GM12878 (cell line): ENCODE measurements around the gene SKIC8. TPM values are rescaled to one million over a fixed set of nuclear protein-coding genes. Genes with fewer than 3 reads are reported as not detected.

ENCODE experiments used
- ATAC-seq: fragments of 200-7000 bp; cut with Tn5 transposase; 3 replicates; pipeline ENCODE4 v1.9.1; 2020; ENCODE audit warnings: mild to moderate bottlenecking, moderate library complexity
- BruUV-seq: library from RNA; stranded (reverse); fragments of 400-500 nt; replicated peaks from 2 replicates; lab custom pipeline; 2021; lab: Mats Ljungman, UMichigan
- CTCF ChIA-PET: fragments of 300-600 bp; sonication (Branson Sonifier 250); formaldehyde crosslinking; extraction: SDS; loops from one replicate; lab custom pipeline; 2021; ENCODE audit warnings: inconsistent platforms; lab: Yijun Ruan, JAX
- POLR2A ChIA-PET: fragments of 350-600 bp; formaldehyde crosslinking; extraction: SDS; loops from one replicate; lab custom pipeline; 2021; ENCODE audit warnings: inconsistent platforms; lab: Charles Lee
- RAD21 ChIA-PET: fragments of 300-600 bp; sonication (Branson Sonifier 250); formaldehyde crosslinking; loops from one replicate; lab custom pipeline; 2023; ENCODE audit warnings: antibody characterized with exemption; ENCODE audit not compliant: unreplicated experiment; lab: Charles Lee
- SMC1A ChIA-PET: fragments of 300-600 bp; sonication (Branson Sonifier 250); formaldehyde crosslinking; loops from one replicate; lab custom pipeline; 2023; ENCODE audit not compliant: unreplicated experiment, uncharacterized antibody; lab: Charles Lee
- DNase-seq: peaks from one replicate; pipeline ENCODE4 v3.0.0-alpha.2; 2011; ENCODE audit warnings: low read depth, low spot score
- FAIRE-seq: peaks from 3 replicates; lab custom pipeline; 2011; peaks lifted over from hg19 to GRCh38; lab: Jason Lieb, UNC
- H2AFZ ChIP-seq: 2 replicates; pipeline ENCODE4 v1.6.0; 2011; ENCODE audit warnings: low read depth, low read length, control low read depth; ENCODE audit not compliant: control insufficient read depth
- H3K27ac ChIP-seq: 2 replicates; pipeline ENCODE4 v1.5.1; 2011; ENCODE audit warnings: control low read depth; ENCODE audit not compliant: control insufficient read depth, insufficient read depth
- H3K27me3 ChIP-seq, 2 experiments: replicated peaks in 1 of 2; 2 replicates each; pipeline versions ENCODE4 v1.6.0 to v1.6.1; 2011; ENCODE audit warnings: low read length in 1 of 2; ENCODE audit not compliant: control insufficient read depth in 2 of 2, insufficient read depth in 2 of 2
- H3K36me3 ChIP-seq, 2 experiments: 2 replicates each; pipeline ENCODE4 v1.5.1; 2011; ENCODE audit warnings: low read length in 1 of 2; ENCODE audit not compliant: control insufficient read depth in 2 of 2, insufficient read depth in 2 of 2
- H3K4me1 ChIP-seq: 2 replicates; pipeline ENCODE4 v1.6.1; 2011; ENCODE audit warnings: mild to moderate bottlenecking, low read length, moderate library complexity, mixed read lengths; ENCODE audit not compliant: control insufficient read depth, insufficient read depth
- H3K4me2 ChIP-seq: 2 replicates; pipeline ENCODE4 v1.6.0; 2011; ENCODE audit warnings: control low read depth; ENCODE audit not compliant: control insufficient read depth, insufficient read depth
- H3K4me3 ChIP-seq: fragments of 200-600 bp; sonication (generic); 2 replicates; pipeline ENCODE4 v1.5.1; 2016
- H3K79me2 ChIP-seq: 2 replicates; pipeline ENCODE4 v1.6.0; 2011; ENCODE audit warnings: low read length; ENCODE audit not compliant: control insufficient read depth, insufficient read depth
- H3K9ac ChIP-seq: 2 replicates; pipeline ENCODE4 v1.8.0; 2011; ENCODE audit warnings: low read length, control low read depth, mixed read lengths; ENCODE audit not compliant: control insufficient read depth, insufficient read depth
- H3K9me3 ChIP-seq: replicated peaks from 3 replicates; pipeline ENCODE4 v1.5.1; 2011; ENCODE audit warnings: mild to moderate bottlenecking, low read length; ENCODE audit not compliant: control insufficient read depth, insufficient read depth
- H4K20me1 ChIP-seq: 2 replicates; pipeline ENCODE4 v1.6.0; 2011; ENCODE audit not compliant: control insufficient read depth, insufficient read depth
- CHD2 ChIP-seq: IDR thresholded peaks from 2 replicates; pipeline ENCODE4 v1.6.1; 2011; ENCODE audit warnings: low read depth, low read length, improper control_type of control experiment, borderline replicate concordance
- FOS ChIP-seq: IDR thresholded peaks from 3 replicates; pipeline ENCODE4 v1.6.1; 2011; ENCODE audit warnings: borderline replicate concordance; ENCODE audit not compliant: insufficient read length; ENCODE audit errors: extremely low read depth
- GABPA ChIP-seq: IDR thresholded peaks from 2 replicates; pipeline ENCODE4 v1.6.1; 2014; ENCODE audit warnings: antibody characterized with exemption, low read depth, mild to moderate bottlenecking, inconsistent platforms
- IRF4 ChIP-seq: IDR thresholded peaks from 2 replicates; pipeline ENCODE4 v1.6.1; 2011; ENCODE audit warnings: low read depth, low read length
- MYB ChIP-seq: fragments of 150-350 bp; IDR thresholded peaks from 2 replicates; pipeline ENCODE4 v1.6.1; 2014; ENCODE audit warnings: mild to moderate bottlenecking, low read depth, low read length, borderline replicate concordance
- NFYB ChIP-seq: IDR thresholded peaks from 2 replicates; pipeline ENCODE4 v1.6.1; 2011; ENCODE audit warnings: low read depth, mild to moderate bottlenecking, low read length, improper control_type of control experiment, moderate library complexity; ENCODE audit not compliant: insufficient read depth
- PAX5 ChIP-seq: IDR thresholded peaks from 2 replicates; pipeline ENCODE4 v1.6.1; 2011; ENCODE audit warnings: low read depth, low read length, borderline replicate concordance
- RBBP5 ChIP-seq: fragments of 200-600 bp; sonication (generic); conservative IDR thresholded peaks from 2 replicates; pipeline ENCODE4 v1.6.1; 2016
- SUPT20H ChIP-seq: IDR thresholded peaks from 2 replicates; pipeline ENCODE4 v1.6.1; 2011; ENCODE audit warnings: low read depth, mild to moderate bottlenecking, low read length, moderate library complexity, borderline replicate concordance; ENCODE audit not compliant: control insufficient read depth
- YBX1 ChIP-seq: fragments of 450-650 bp; IDR thresholded peaks from 2 replicates; pipeline ENCODE4 v1.6.1; 2016; ENCODE audit warnings: antibody characterized with exemption
- ZNF207 ChIP-seq: fragments of 450-650 bp; IDR thresholded peaks from 2 replicates; pipeline ENCODE4 v1.6.1; 2014; ENCODE audit warnings: antibody characterized with exemption, mild to moderate bottlenecking, borderline replicate concordance
- ZNF217 ChIP-seq: fragments of 450-650 bp; IDR thresholded peaks from 2 replicates; pipeline ENCODE4 v1.6.1; 2017; ENCODE audit warnings: antibody characterized with exemption, mild to moderate bottlenecking
- ZNF622 ChIP-seq: fragments of 450-650 bp; IDR thresholded peaks from 2 replicates; pipeline ENCODE4 v1.6.1; 2017; ENCODE audit warnings: mild to moderate bottlenecking, inconsistent platforms
- WGBS: methylation state at CpG from one replicate; pipeline ENCODE4 v1.1.6; 2016; ENCODE audit warnings: low lambda C conversion rate; ENCODE audit not compliant: insufficient replicate concordance, insufficient coverage; ENCODE audit errors: missing lambda C conversion rate; 5-methylcytosine and 5-hydroxymethylcytosine counted together
- in situ Hi-C: fragments of 300-500 bp; cut with MboI; formaldehyde crosslinking; loops from 9 replicates; pipeline ENCODE4 v1.14.3; 2018; ENCODE audit warnings: mixed read lengths
- intact Hi-C: fragments of 100-400 bp; cut with micrococcal nuclease; formaldehyde crosslinking; loops from one replicate; pipeline ENCODE4 v1.14.2; 2022; ENCODE audit not compliant: unreplicated experiment
- polyA plus RNA-seq, 11 experiments: library from polyadenylated mRNA; depleted of rRNA in 4 of 11; unstranded in 6 of 11; stranded (reverse) in 5 of 11; fragments of >200 nt; fragmentation: Nextera tagmentation in 4 of 11; fragmentation: Illumina TruSeq in 1 of 11; extraction: Ambion mirVana in 4 of 11; extraction: Trizol in 1 of 11; gene quantifications; 1 replicate in 1 of 11; 2 replicates in 10 of 11; pipeline versions ENCODE4 v1.2.1 to v1.2.3, GENCODE V29; 2011 to 2016; ENCODE audit warnings: inconsistent platforms in 2 of 11, missing spikeins in 2 of 11, low read depth in 1 of 11
- total RNA-seq, 4 experiments: library from RNA; depleted of rRNA in 3 of 4; stranded (reverse); fragments of >200 nt in 3 of 4; fragmentation: Illumina TruSeq in 1 of 4; extraction: Trizol in 1 of 4; gene quantifications; 2 replicates each; pipeline versions ENCODE4 v1.2.1 to v1.2.3, GENCODE V29; 2013 to 2021
- TF ChIP-seq, protein P1 (sequence below): IDR thresholded peaks from 2 replicates; pipeline ENCODE4 v1.6.1; 2011; ENCODE audit warnings: borderline replicate concordance, low read depth, mild to moderate bottlenecking, moderate library complexity, mixed read lengths, low read length; ENCODE audit not compliant: insufficient read depth; ENCODE audit errors: extremely low read length
- TF ChIP-seq, protein P2 (sequence below): fragments of 450-650 bp; IDR thresholded peaks from 2 replicates; pipeline ENCODE4 v1.6.1; 2016; ENCODE audit warnings: mild to moderate bottlenecking
- TF ChIP-seq, protein P3 (sequence below): IDR thresholded peaks from 2 replicates; pipeline ENCODE4 v1.6.1; 2011; ENCODE audit warnings: low read depth, low read length, improper control_type of control experiment, borderline replicate concordance

Gene SKIC8
- total and polyA plus RNA-seq, 10 of the 15 experiments (the other 5 are each of a cell fraction or from before 2014, with no cell fraction given) = 57.0 to 288 (median 128) TPM

DNA sequence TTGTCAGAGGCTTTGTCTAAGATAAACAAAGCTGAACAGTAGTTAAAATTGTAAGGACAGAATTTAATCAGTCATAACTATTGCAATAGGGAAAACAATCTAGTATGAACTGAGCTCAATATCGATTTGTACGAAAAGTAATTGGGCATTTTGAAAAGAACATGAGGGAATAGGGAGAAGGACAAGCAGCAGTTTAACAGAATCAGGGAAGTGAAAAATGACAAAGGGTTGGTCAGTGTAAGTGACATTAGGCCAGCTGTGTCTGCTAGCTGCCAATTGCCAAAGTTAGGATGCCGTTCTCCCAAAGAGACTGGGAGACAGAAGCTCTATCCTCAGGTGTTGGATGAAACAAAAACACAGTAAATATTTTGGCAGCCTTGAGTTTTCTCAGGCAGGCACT lies 38.3 kb downstream of the SKIC8 start:
- Histone ChIP-seq H3K9ac (no peak overlapping the region), H4K20me1 (no peaks in the 10 kb centered on the region), H3K4me3 (no peak overlapping the region), H3K27me3 (no peaks in the 10 kb centered on the region), H3K27ac (no peak overlapping the region), H3K4me1 (no peaks in the 10 kb centered on the region), H3K4me2 (no peak overlapping the region), H2AFZ (no peak overlapping the region), H3K36me3 (no peaks in the 10 kb centered on the region), H3K79me2 (no peaks in the 10 kb centered on the region), H3K9me3 (no peaks in the 10 kb centered on the region)
- POLR2A ChIA-PET = no interaction called here
- CTCF ChIA-PET = interaction anchor here (0.8 kb wide), 1 partner anchor 162 kb away, joined by 3 read pairs; no protein-coding TSS in a partner anchor
- no peak for FAIRE-seq
- RAD21 ChIA-PET = interaction anchor here (0.6 kb wide), 1 partner anchor 352 kb away, joined by 4 read pairs; no protein-coding TSS in a partner anchor
- in situ Hi-C loops = no loop called here
- intact Hi-C loops = no loop called here
- no peak for DNase-seq
- no peak for ATAC-seq
- 90% methylated on average over 3 of the region's 3 CpGs for WGBS
- BruUV-seq = no TSS peak
- SMC1A ChIA-PET = interaction anchor here (0.8 kb wide), 1 partner anchor 141 kb away, joined by 3 read pairs; no protein-coding TSS in a partner anchor
- no peak for TF ChIP-seq PAX5
- no peak for TF ChIP-seq YBX1
- TF ChIP-seq CHD2 = no peak
- no peak for TF ChIP-seq IRF4
- TF ChIP-seq, protein P1, sequence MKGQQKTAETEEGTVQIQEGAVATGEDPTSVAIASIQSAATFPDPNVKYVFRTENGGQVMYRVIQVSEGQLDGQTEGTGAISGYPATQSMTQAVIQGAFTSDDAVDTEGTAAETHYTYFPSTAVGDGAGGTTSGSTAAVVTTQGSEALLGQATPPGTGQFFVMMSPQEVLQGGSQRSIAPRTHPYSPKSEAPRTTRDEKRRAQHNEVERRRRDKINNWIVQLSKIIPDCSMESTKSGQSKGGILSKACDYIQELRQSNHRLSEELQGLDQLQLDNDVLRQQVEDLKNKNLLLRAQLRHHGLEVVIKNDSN = no peak
- no peak for TF ChIP-seq NFYB
- no peak for TF ChIP-seq SUPT20H
- TF ChIP-seq, protein P2, sequence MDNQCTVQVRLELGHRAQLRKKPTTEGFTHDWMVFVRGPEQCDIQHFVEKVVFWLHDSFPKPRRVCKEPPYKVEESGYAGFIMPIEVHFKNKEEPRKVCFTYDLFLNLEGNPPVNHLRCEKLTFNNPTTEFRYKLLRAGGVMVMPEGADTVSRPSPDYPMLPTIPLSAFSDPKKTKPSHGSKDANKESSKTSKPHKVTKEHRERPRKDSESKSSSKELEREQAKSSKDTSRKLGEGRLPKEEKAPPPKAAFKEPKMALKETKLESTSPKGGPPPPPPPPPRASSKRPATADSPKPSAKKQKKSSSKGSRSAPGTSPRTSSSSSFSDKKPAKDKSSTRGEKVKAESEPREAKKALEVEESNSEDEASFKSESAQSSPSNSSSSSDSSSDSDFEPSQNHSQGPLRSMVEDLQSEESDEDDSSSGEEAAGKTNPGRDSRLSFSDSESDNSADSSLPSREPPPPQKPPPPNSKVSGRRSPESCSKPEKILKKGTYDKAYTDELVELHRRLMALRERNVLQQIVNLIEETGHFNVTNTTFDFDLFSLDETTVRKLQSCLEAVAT = no peak
- no peak for TF ChIP-seq ZNF207
- TF ChIP-seq, protein P3, sequence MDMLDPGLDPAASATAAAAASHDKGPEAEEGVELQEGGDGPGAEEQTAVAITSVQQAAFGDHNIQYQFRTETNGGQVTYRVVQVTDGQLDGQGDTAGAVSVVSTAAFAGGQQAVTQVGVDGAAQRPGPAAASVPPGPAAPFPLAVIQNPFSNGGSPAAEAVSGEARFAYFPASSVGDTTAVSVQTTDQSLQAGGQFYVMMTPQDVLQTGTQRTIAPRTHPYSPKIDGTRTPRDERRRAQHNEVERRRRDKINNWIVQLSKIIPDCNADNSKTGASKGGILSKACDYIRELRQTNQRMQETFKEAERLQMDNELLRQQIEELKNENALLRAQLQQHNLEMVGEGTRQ = no peak
- no peak for TF ChIP-seq FOS
- no peak for TF ChIP-seq MYB
- TF ChIP-seq RBBP5 = no peak
- TF ChIP-seq ZNF217 = no peak
- no peak for TF ChIP-seq ZNF622
- TF ChIP-seq GABPA = no peak
